Keratinocyte (primary cell): ENCODE data around the gene CLPTM1L.

Experiments used
- EZH2 ChIP-seq: IDR thresholded peaks from one replicate; pipeline ENCODE4 v1.6.1; 2012; ENCODE audit warnings: inconsistent platforms, mild to moderate bottlenecking, low read length, moderate library complexity
- TF ChIP-seq, protein P1 (sequence below), 3 experiments: IDR thresholded peaks in 1 of 3; conservative IDR thresholded peaks in 1 of 3; optimal IDR thresholded peaks in 1 of 3; 2 replicates in 2 of 3; 3 replicates in 1 of 3; pipeline versions ENCODE3 to v1.5.1; 2011; ENCODE audit warnings: low read length in 3 of 3, mild to moderate bottlenecking in 3 of 3, moderate library complexity in 2 of 3, control low read depth in 1 of 3, inconsistent platforms in 1 of 3; ENCODE audit not compliant: insufficient read depth in 2 of 3; ENCODE audit errors: extremely low read depth in 1 of 3

DNA sequence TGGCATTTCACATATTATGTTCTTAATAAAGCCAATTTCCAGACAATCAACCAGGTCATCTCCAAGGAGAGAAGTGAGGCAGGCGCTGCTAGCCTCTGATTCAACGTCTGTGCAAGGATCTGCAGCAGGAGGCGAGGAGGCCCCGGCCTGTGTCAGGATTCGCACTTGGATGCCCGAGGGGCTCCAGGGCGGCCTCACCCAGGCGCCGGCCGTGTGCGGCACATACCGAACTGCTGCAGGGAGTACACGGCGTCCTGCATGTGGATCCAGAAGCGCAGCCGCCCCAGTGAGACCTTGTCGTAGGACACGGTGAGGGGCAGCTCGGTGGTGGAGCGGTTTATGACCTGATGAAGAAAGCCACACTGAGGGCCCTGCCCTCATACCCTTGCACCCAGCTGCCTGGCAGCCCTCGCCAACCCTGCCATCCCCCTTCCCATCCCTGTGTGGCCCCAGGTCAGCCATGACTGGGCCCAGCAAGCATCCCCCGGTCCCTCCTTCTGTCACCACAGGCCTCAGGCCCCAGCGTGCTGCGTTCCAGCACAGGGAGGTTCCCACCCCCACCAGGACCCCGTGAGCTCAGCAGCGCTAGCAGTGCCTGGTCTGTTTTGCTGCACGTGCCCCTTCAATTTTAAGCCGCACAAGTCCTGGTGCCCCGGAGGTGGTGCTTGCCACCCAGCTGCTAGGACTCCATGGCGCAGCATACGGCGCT, 9.9 kb downstream of the CLPTM1L start:
- TF ChIP-seq, protein P1, sequence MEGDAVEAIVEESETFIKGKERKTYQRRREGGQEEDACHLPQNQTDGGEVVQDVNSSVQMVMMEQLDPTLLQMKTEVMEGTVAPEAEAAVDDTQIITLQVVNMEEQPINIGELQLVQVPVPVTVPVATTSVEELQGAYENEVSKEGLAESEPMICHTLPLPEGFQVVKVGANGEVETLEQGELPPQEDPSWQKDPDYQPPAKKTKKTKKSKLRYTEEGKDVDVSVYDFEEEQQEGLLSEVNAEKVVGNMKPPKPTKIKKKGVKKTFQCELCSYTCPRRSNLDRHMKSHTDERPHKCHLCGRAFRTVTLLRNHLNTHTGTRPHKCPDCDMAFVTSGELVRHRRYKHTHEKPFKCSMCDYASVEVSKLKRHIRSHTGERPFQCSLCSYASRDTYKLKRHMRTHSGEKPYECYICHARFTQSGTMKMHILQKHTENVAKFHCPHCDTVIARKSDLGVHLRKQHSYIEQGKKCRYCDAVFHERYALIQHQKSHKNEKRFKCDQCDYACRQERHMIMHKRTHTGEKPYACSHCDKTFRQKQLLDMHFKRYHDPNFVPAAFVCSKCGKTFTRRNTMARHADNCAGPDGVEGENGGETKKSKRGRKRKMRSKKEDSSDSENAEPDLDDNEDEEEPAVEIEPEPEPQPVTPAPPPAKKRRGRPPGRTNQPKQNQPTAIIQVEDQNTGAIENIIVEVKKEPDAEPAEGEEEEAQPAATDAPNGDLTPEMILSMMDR (optimal IDR thresholded peaks at IDR 0.05 in 1 of 3, IDR thresholded peaks at IDR 0.05 in 1 of 3, conservative IDR thresholded peaks at IDR 0.05 in 1 of 3; ENCODE audit: extremely low read depth in 1 of 3, insufficient read depth in 2 of 3, low read length in 3 of 3) = no peak
- no peak for TF ChIP-seq EZH2
